OCI-LY7 (cell line): Measurements from ENCODE around the gene POC1B.

Experiments used
- CTCF ChIP-seq: fragments of 200-600 bp; sonication (generic); conservative IDR thresholded peaks from 2 replicates; pipeline ENCODE4 v1.5.1; 2014; ENCODE audit warnings: mild to moderate bottlenecking, antibody characterized with exemption, low read length, moderate library complexity, mixed read lengths
- EZH2phosphoT487 ChIP-seq: fragments of 200-600 bp; sonication (generic); IDR thresholded peaks from 2 replicates; pipeline ENCODE4 v1.6.1; 2018; ENCODE audit warnings: low read depth, borderline replicate concordance, mild to moderate bottlenecking, mixed run types, antibody characterized with exemption, low read length, moderate library complexity, mixed read lengths

- TF ChIP-seq CTCF (no peak), EZH2phosphoT487 (no peak)
Observed at GRCh38 chr12:89412665-89413064, 113.2 kb downstream of the POC1B start.
